Jurkat, Clone E6-1 (cell line): Measurements from ENCODE around the gene AGT.
"Not testable (repeated sequence)": the region's sequence is repeated elsewhere in the genome, so short reads cannot be mapped to it uniquely, and the experiment has no call there.

Source experiments
- DNase-seq: peaks from one replicate; pipeline ENCODE4 v3.0.0-alpha.2; 2011; ENCODE audit warnings: low read depth, low spot score
- H3K4me3 ChIP-seq: 2 replicates; pipeline ENCODE4 v1.5.1; 2011; ENCODE audit warnings: mild to moderate bottlenecking, low read length, control low read depth, moderate library complexity

AGT gene

DNA sequence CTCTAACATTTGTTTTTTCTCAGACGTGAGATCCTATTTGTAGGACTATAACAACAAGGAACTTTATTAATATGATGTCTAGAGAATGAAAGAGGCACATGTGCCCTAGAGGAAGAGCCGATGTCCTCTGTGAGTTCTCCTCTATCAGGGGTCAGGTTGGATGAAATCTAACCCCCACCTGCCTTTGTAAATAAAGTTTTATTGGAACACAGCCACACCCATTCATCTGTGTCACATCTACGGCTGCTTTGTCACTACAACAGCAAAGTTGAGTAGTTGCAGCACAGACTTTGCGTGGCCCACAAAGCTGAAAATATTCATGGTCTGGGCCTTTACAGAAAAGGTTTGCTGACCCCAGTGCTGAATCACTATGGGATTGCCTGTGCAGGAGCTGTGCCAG is 32.7 kb upstream of the AGT start:
- H3K4me3 ChIP-seq, result no peak overlapping the region
- no peak for DNase-seq

DNA sequence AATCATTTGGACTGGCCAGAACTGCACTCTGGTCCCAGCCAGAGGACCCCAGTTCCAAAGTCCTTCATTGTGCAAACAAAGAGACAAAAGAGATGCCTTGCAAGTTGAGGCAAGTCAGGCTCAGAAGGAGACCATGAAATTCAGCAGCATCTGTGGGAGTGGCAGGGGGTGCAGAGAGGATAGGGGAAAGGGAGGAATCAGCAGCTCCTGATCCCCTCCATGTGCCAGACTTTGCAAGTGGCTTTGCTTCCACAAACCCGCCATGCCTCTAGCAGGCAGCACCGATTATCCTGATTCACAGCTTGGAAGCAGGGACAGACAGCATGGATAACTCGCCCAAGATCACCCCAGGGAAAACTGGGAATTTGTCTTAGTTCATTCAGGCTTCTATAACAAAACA is 31.1 kb upstream of the AGT start:
- DNase-seq, result no peak
- H3K4me3 ChIP-seq, result no peak overlapping the region

DNA sequence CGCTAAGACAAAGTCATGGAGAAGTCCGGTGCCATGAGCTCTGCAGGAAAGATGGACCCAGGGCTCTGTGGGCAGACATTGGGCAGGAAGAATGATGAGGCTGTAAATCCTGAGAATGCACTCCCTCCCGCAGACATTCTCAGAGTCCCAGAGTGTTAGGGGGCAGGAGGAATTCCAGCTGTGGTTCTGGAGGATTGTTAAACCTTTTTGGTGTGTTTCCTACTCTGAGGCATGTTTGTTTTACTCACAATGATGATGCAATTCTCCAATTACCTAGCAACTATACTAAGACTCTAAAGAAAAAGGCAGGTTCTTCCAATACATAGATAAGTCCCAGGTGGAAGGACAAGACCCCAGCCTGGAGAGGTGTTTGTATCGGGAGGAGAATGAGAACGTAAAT is 30.5 kb upstream of the AGT start:
- DNase-seq, result no peak

DNA sequence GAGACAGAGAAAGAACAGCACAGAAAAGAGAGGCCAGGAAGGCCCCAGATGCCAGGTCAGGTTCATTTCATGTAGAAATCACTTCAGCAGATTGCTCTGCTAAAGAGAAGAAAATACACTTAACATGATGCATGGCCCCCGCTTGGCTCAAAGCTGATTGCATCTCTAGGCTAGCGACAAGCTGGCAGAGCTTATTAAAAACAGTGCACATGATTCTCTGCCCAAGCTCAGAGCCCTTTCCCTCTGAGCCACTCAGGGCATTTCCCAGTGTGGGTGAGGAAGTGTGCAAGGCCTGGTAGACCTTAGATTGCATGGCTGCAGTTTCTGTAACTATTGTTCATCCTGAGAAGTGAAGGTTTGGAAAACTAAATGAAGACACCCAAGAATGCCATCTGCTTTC is 30.0 kb upstream of the AGT start:
- H3K4me3 ChIP-seq, result no peak overlapping the region
- DNase-seq, result no peak

More for the DNA sequence above, 30.5 kb upstream of the AGT start:
- H3K4me3 ChIP-seq, result no peak overlapping the region

DNA sequence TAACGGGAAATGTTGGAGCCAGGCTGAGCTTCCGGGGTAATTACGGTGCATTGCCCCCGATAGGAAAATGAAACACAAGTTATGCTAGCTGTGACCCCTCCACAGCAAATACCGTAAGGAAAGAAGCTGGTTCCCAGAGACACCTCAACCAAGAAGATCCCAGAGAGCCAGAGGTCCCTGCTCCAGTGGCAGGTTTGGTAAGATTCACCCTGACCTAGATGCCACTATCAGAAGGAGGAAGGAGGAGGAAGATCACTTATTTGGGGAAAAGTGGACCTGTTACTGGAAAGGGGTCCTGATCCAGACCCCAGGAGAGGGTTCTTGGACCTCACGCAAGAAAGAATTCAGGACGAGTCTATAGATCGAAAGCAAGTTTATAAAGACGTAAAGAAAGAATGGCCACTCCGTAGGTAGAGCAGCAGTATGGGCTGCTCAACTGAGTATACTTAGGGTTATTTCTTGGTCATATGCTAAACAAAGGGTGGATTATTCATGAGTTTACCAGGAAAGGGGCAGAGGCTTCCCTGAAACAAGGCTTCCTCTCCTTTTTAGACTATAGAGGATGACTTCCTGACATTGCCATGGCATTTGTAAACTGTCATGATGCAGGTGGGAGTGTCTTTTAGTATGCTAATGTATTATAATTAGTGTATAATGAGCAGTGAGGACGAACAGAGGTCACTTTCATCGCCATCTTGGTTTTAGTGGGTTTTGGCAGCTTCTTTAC is 25.8 kb upstream of the AGT start:
- H3K4me3 ChIP-seq, result no peak overlapping the region
- no peak for DNase-seq

DNA sequence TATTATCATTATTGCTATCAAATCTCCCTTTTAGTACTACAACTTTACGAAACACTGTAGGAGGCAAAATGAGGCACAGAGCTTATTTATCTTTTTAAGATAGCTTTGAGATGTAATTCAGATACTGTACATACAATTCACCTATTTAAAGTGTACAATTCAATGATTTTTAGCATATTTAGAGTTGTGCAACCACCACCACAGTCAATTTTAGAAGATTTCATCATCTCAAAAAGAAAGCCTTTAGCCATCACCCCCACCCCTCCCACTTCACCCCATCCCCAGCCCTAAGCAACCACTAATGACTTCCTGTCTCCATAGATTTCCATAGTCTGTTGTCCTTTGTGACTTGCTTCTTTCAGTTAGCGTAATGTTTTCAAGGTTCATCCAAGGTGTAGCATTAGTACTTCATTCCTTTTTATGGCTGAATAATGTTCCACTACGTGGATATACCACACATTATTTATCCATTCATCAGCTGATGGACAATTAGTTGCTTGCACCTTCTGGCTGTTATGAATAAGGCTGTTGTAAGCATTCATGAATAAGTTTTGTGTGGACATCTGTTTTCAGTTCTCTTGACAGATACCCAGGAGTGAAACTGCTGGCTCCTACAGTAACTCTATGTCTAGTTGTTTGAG is 23.8 kb upstream of the AGT start:
- H3K4me3 ChIP-seq, result no peak overlapping the region
- DNase-seq, result no peak

DNA sequence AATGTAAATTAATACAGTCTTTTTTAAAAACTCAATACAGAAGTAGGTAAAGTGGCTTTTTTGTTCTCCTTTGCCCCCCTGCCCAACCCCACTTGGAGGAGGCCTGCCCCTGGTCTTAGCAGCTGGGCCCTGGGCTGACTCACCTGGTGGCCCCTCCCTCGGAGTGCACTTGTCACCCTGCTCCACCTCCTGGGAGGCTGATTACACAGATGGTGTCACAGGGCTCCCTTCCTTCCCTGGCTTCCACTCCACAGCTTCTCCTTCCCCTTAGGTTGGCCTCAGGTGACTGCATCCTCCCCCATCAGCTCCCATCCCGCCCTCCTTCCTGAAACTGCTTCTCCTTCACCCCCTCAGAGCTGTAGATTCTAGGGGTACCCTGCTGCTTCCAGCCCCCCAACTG is 21.5 kb upstream of the AGT start:
- no peak for DNase-seq
- no peak overlapping the region for H3K4me3 ChIP-seq

DNA sequence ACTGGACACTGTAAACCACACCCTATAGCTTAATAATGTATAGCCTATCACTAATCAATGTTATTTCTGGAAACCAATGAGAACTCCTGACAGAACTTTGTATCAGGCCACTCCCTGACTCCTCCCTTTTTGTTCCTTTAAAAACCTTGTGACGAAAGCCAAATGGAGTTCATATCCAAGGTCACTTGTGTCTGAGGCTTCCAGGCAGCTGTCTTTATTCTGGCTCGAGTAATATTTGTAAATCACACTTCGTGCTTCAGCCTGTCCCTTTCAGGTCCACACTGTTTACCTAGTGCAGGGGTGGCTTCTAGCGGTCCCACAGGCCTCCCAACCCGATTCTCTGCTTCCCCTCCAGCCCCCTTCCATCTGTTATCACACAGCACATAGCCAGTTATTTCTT is 17.1 kb upstream of the AGT start:
- no peak overlapping the region for H3K4me3 ChIP-seq
- no peak for DNase-seq

DNA sequence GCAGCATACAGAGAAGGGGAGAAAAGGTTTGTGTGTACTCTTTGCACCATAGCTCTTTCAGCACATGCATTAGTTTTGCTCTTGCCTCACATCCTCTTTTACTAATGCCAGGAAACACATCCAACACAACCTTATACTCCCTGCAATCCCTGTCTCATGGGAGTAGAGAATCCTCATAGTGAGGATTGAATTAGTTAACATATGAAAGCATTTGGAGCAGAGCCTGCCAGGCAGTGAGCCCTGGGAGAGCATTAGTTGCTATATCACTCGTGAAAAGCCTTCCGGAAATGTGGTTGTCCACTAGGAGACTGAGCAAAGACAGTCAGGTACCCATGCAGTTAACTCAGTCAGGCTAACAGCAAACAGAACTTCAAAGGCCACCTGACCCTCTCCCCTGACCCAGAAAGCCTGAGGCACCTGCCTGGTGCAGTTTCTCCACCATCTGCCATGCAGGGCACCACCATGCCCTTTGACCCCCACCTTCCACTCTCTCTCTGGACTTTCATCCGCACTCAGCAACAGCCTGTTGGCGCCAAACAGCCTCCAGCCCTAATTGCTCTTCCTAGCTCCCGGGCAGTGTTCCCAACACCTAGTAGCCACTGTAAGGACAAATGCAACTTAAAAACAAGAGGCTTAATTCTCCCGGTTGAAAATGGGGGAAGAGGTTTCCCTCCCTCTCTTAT is 14.9 kb upstream of the AGT start:
- no peak for DNase-seq
- H3K4me3 ChIP-seq, result no peak overlapping the region

DNA sequence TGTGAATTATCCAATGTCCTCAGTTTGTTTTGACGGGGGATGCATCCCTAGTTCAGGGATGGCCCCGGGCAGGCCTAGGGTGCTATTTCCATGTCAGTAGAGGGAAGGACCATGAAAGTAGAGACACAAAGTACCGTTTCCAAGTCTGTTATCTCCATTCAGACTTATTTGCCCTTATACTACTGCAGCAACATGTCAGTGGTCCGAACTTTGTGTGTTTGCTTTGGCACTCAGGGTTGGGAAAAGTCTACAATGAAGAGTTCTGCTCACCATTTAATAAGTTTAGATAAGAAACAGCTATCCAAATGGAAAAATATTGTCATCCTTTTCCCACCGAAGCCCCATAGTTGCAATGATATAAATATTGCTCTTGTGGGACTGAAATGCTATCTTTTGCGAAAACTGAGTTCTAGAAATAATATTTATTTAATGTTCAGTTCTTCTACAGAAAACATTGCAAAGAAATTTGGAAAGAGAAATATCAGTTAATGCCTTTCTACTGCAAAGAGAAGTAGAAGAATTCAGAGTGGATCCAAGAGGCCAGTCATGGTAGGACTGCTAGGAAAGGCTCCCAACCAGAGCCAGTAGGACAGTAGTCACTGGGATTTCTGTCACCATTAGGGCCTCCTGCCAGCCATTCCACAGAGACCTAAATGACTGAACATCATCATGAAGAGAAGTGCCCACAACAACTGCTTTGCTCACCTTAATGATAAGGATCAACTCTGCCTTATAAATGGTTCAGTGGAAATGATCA is 11.5 kb upstream of the AGT start:
- no peak overlapping the region for H3K4me3 ChIP-seq
- no peak for DNase-seq

DNA sequence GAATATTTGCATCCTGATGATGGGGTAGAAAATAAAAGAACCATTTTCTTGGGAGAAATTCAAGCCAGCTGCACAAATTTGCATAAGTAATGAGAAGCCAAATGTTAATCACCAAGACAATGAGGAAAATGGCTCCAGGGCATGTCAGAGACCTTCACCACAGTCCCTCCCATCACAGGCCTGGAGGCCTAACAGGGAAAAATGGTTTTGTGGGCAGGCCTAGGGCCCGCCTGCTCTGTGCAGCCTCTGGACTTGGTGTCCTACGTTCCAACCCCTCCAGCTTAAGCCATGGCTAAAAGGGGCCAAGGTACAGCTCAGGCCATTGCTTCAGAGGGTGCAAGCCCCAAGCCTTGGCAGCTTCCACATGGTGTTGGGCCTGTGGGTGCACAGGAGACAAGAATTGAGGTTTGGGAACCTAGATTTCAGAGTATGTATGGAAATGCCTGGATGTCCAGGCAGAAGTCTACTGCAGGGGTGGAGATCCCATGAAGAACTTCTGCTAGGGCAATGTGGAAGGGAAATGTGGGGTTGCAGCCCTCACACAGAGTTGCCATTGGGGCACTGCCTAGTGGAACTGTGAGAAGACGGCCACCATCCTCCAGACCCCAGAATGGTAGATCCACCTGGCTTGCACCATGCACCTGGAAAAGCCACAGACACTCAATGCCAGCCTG is 8.1 kb upstream of the AGT start:
- not testable (repeated sequence) for H3K4me3 ChIP-seq, DNase-seq

DNA sequence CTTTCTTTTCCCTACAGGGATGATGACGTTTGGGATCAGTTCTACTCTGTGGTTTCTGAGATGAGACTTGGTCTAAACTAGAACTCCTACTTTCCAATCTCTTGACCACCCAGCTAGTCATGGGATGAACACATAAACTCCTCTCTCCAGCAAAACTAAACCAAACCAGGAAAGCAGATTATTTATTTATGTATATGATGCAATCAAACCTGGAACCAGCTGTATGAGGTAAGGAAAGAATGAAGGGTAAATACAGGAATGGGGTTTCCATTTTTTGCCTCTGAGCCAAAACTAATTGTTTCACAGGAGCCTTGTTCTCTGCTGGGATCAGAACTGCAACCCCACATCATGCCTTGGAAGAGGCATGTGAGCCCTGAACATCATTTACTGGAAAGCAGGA is 3.3 kb upstream of the AGT start:
- H3K4me3 ChIP-seq, result no peak overlapping the region

DNA sequence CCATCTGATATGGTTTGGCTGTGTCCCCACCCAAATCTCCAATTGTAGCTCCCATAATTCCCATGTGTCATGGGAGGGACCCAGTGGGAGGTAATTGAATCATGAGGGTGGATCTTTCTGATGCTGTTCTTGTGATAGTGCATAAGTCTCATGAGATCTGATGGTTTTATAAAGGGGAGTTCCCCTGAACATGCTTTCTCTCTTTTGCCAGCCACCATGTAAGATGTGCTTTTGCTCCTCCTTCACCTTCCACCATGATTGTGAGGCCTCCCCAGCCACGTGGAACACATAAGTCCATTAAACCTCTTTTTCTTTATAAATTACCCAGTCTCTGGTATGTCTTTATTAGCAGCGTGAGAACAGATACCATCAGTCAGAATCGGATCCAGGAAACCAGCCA is 2.5 kb upstream of the AGT start:
- not testable (repeated sequence) for H3K4me3 ChIP-seq, DNase-seq

More for the DNA sequence above, 3.3 kb upstream of the AGT start:
- no peak for DNase-seq

DNA sequence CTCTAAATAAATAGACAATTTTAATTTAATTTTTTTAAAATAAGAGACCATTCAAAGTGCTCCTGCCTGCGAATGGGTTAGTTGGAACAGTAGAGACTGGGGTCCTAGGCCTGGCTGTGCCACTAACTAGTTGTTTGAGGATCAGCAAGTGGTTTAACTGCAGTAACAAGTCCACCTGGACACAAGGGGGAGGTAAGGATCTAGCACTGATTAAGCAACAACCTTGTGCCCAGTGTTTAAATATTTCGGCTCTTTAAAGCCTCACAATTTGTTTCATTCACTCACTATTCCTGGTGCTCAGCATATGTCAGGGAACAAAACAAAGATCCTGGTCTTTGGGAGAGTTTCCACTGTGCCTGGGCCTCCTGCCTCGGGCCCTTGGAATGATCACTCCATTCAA is 1.6 kb upstream of the AGT start:
- no peak overlapping the region for H3K4me3 ChIP-seq
- no peak for DNase-seq

DNA sequence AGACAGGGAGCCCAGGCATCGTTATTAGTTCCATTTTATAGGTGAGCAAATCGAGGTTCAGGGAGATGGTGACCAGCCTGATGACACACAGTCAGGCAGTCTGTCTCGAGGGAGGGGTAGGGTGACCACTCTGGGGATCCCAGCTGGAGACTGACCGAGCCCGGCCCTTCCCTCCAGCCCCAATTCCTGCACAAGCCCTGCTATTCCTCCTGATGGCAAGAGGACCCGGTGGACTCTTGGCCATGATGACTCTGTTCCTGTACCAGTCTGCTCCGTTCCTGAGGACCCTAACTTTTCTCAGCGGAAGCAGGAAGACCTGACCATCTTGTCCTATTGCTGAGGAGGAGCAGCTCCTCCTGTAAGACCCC is 391 bp downstream of the AGT start:
- H3K4me3 ChIP-seq, result no peak overlapping the region
- no peak for DNase-seq

DNA sequence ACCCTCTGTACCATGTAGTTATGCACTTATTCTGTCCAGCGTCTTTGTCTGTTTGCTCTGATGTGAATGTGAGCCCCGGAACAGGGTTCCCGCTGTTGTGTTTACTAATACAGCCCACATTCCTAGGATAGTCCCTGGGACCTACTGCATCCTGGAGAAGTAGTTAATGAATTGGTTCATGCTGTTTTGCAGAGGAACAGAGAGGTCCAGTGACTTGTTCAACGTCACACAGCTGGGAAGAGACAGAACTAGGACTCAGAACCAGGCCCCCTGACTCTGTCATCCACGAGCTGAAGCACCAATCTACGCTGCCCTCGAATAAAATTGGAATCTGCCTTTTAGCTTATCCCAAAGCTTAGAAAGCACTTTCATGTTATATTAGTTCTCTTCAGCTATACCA is 784 bp downstream of the AGT start:
- DNase-seq, result no peak
- no peak overlapping the region for H3K4me3 ChIP-seq

DNA sequence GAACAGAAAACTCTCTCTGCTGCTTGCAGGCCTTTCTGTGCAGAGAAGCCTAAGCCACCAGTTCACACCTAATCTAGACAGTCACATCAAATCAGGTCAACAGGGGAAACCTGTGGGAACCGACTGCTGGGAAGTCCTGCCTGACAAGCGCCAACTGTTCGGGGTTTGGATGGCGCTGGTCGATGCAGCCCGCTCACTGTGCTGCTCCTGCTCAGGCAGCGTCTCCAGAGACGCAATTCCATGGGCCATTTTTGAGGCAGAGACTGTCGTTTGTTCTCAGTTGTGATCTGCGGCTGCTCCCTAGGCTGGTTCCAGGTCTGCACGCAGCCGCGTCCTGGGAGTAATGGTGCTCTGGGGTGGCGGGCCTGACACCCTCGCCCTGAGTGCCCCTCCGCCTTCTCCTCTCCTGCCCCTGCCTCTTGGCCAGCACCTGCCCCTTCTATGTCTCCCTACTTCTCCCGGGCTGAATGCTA is 1.4 kb downstream of the AGT start:
- DNase-seq, result no peak
- no peak overlapping the region for H3K4me3 ChIP-seq

DNA sequence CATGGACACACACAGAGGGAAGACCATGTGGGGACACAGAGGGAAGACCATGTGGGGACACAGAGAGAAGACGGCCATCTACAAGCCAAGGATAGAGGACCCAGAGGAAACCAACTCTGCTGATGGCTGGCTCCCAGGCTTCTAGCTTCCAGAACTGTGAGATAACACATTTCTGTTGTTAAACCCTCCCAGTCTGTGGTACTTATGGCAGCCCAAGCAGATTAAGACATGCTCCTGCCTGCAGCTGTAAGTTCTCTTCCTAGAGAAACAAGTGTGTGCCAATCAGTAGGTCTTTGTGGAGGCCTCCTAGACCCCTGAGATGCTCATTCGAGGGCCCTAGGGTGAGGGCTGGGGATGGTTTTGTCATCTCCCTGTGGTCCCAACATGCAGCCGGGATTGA is 2.7 kb downstream of the AGT start:
- DNase-seq, result no peak
- H3K4me3 ChIP-seq, result no peak overlapping the region

DNA sequence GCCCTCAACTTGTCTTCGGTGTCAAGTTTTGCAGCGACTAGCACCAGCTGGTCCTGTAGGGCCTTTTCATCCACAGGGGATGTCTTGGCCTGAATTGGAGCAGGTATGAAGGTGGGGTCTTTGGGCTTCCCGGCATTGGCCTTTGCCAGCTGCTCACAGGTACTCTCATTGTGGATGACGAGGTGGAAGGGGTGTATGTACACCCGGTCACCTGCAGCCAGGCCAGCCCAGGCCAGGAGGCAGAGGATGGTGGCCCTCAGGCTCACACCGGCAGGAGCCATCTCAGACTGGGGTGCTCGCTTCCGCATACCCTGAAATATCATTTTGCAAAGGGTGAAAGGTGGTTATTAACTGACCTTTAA is 3.4 kb downstream of the AGT start:
- H3K4me3 ChIP-seq, result no peak overlapping the region
- no peak for DNase-seq
